ENCODE results near the gene CYCS. TPM values are rescaled to one million over a fixed set of nuclear protein-coding genes. Genes with fewer than 3 reads are reported as not detected.
"Not testable (repeated sequence)": the region's sequence is repeated elsewhere in the genome, so short reads cannot be mapped to it uniquely, and the experiment has no call there.

Gene CYCS
- total and polyA plus RNA-seq, 10 donors = 18.6 to 83.6 (median 51.0) TPM

- DNase-seq = no peak
- H3K27me3 ChIP-seq (replicated peaks in 1 of 7) = no peaks in the 10 kb centered on the region
- no peaks in the 10 kb centered on the region for H3K36me3 ChIP-seq
- whole genome bisulfite sequencing, 5 donors = 74 to 84% (median 83%) methylated on average over 4 of the region's 4 CpGs
- H3K4me1 ChIP-seq = no peaks in the 10 kb centered on the region
- intact Hi-C loops (cut with DNase I; ENCODE audit: low total_unique reads) = no loop called here
- no peak overlapping the region for H3K27ac ChIP-seq
- H3K4me3 ChIP-seq = no peak overlapping the region
- H3K9me3 ChIP-seq = no peaks in the 10 kb centered on the region
- TF ChIP-seq POLR2AphosphoS5 (IDR thresholded peaks at IDR 0.05) (no peak), POLR2A (IDR thresholded peaks at IDR 0.05) (no peak), CTCF (IDR thresholded peaks at IDR 0.05 in 8 of 11, conservative IDR thresholded peaks at IDR 0.05 in 3 of 11) (no peak)
Observed at GRCh38 chr7:25083201-25083600, 41.9 kb downstream of the CYCS start.

- H3K27me3 ChIP-seq (replicated peaks in 1 of 7); DNase-seq; H3K4me1 ChIP-seq; intact Hi-C loops (cut with DNase I; ENCODE audit: low total_unique reads); H3K27ac ChIP-seq; H3K36me3 ChIP-seq; H3K9me3 ChIP-seq; H3K4me3 ChIP-seq: not testable (repeated sequence)
- WGBS, 5 donors = 84 to 95% (median 88%) methylated on average over 4 of the region's 4 CpGs
Observed at GRCh38 chr7:25082041-25082440, 43.0 kb downstream of the CYCS start.

- intact Hi-C loops (cut with DNase I; ENCODE audit: low total_unique reads) = no loop called here
- 83 to 97% (median 91%) methylated on average over 4 of the region's 4 CpGs for WGBS, 5 donors
- H3K36me3 ChIP-seq = no peaks in the 10 kb centered on the region
- DNase-seq = no peak
- no peak overlapping the region for H3K4me3 ChIP-seq
- no peak overlapping the region for H3K27ac ChIP-seq
- no peaks in the 10 kb centered on the region for H3K4me1 ChIP-seq
- TF ChIP-seq POLR2AphosphoS5 (IDR thresholded peaks at IDR 0.05) (no peak), POLR2A (IDR thresholded peaks at IDR 0.05) (no peak), CTCF (IDR thresholded peaks at IDR 0.05 in 8 of 11, conservative IDR thresholded peaks at IDR 0.05 in 3 of 11) (no peak)
- no peaks in the 10 kb centered on the region for H3K27me3 ChIP-seq (replicated peaks in 1 of 7)
- H3K9me3 ChIP-seq = no peaks in the 10 kb centered on the region
Observed at GRCh38 chr7:25077096-25077495, 48.0 kb downstream of the CYCS start.

GRCh38 chr7:25075459-25075858 lies 49.6 kb downstream of the CYCS start:
- 72 to 83% (median 81%) methylated on average over 8 of the region's 8 CpGs for WGBS, 5 donors
- H3K27ac ChIP-seq = no peak overlapping the region
- H3K27me3 ChIP-seq (replicated peaks in 1 of 7) = no peaks in the 10 kb centered on the region
- H3K4me1 ChIP-seq = no peaks in the 10 kb centered on the region
- intact Hi-C loops (cut with DNase I; ENCODE audit: low total_unique reads) = no loop called here
- TF ChIP-seq POLR2AphosphoS5 (IDR thresholded peaks at IDR 0.05) (no peak), CTCF (IDR thresholded peaks at IDR 0.05 in 8 of 11, conservative IDR thresholded peaks at IDR 0.05 in 3 of 11) (no peak)
- DNase-seq = no peak
- H3K4me3 ChIP-seq = no peak overlapping the region
- H3K36me3 ChIP-seq = no peaks in the 10 kb centered on the region
- H3K9me3 ChIP-seq = no peaks in the 10 kb centered on the region

GRCh38 chr7:25073451-25073850 lies 51.6 kb downstream of the CYCS start:
- Histone ChIP-seq H3K4me3 (no peak overlapping the region), H3K27ac (no peak overlapping the region), H3K36me3 (no peaks in the 10 kb centered on the region), H3K27me3 (replicated peaks in 1 of 7) (peaks cover 0 to 4% (median 0%) of the 10 kb centered on the region in 7 donors), H3K9me3 (no peaks in the 10 kb centered on the region), H3K4me1 (peaks cover 0 to 9% (median 4%) of the 10 kb centered on the region in 6 donors)
- no peak for DNase-seq
- intact Hi-C loops (cut with DNase I; ENCODE audit: low total_unique reads) = no loop called here
- WGBS, 5 donors = 7 to 22% (median 15%) methylated on average over 2 of the region's 2 CpGs
- no peak for TF ChIP-seq CTCF (IDR thresholded peaks at IDR 0.05 in 8 of 11, conservative IDR thresholded peaks at IDR 0.05 in 3 of 11)
- TF ChIP-seq POLR2A (IDR thresholded peaks at IDR 0.05) = no peak
- no peak for TF ChIP-seq POLR2AphosphoS5 (IDR thresholded peaks at IDR 0.05)
